ENCODE results near the gene NFAT5. TPM values are rescaled to one million over a fixed set of nuclear protein-coding genes. Genes with fewer than 3 reads are reported as not detected.
"Not testable (repeated sequence)": the region's sequence is repeated elsewhere in the genome, so short reads cannot be mapped to it uniquely, and the experiment has no call there.

Gene NFAT5, protein sequence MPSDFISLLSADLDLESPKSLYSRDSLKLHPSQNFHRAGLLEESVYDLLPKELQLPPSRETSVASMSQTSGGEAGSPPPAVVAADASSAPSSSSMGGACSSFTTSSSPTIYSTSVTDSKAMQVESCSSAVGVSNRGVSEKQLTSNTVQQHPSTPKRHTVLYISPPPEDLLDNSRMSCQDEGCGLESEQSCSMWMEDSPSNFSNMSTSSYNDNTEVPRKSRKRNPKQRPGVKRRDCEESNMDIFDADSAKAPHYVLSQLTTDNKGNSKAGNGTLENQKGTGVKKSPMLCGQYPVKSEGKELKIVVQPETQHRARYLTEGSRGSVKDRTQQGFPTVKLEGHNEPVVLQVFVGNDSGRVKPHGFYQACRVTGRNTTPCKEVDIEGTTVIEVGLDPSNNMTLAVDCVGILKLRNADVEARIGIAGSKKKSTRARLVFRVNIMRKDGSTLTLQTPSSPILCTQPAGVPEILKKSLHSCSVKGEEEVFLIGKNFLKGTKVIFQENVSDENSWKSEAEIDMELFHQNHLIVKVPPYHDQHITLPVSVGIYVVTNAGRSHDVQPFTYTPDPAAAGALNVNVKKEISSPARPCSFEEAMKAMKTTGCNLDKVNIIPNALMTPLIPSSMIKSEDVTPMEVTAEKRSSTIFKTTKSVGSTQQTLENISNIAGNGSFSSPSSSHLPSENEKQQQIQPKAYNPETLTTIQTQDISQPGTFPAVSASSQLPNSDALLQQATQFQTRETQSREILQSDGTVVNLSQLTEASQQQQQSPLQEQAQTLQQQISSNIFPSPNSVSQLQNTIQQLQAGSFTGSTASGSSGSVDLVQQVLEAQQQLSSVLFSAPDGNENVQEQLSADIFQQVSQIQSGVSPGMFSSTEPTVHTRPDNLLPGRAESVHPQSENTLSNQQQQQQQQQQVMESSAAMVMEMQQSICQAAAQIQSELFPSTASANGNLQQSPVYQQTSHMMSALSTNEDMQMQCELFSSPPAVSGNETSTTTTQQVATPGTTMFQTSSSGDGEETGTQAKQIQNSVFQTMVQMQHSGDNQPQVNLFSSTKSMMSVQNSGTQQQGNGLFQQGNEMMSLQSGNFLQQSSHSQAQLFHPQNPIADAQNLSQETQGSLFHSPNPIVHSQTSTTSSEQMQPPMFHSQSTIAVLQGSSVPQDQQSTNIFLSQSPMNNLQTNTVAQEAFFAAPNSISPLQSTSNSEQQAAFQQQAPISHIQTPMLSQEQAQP (N-terminal part only)
- total RNA-seq (2014; rRNA removed; shearing (Covaris generic)): 6.7 and 11.3 TPM in 2 replicates
- 7.0 and 9.2 TPM in 2 replicates for polyA plus RNA-seq (2015; cell fraction: cytosol; rRNA removed)
- polyA plus RNA-seq (2015; cell fraction: nucleus; rRNA removed): 25.7 and 34.2 TPM in 2 replicates

DNA sequence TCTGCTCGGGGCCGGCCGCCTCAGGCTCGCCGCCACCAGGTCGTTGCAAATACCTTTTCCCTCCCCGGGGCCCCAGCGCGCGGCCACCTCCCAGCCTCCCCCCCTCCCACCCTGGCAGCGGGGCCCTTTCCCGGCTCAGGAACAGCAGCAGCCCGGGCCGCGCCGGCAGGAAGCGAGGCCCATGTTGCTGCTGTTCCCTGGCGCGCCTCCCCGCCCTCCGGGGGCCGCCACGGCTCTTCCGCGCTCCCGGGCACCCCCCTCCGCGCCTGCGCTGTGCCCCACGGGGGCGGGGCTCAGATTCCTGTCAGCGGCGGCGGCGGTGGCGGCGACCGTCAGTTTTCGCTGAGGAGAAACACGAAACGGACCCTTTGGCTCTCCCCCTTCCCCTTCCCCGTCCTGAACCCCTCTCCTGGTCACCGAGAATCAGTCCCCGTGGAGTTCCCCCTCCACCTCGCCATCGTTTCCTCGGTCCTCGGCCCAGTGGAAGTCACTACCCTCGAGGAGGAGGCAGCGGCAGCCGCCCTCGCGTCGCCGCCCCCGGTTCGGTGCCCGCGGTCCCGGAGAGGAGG, at the start of gene NFAT5:
Gene NFAT5, plus strand, starts transcription at position 296 of the 569 bp plus-strand sequence. CDS start 336 bp downstream, outside the sequence.
- peak; percentile 77 for DNase-seq (ENCODE audit: low read depth, low spot score)
- in situ Hi-C loops (cut with HindIII; ENCODE audit: low pct_unique_long_range_greater_than_20kb, low sequenced_read_pairs): no loop called here

- in situ Hi-C loops (cut with HindIII; ENCODE audit: low pct_unique_long_range_greater_than_20kb, low sequenced_read_pairs); DNase-seq (ENCODE audit: low read depth, low spot score): not testable (repeated sequence)
These were observed 47.9 kb upstream of the NFAT5 start for GRCh38 chr16:69517914-69518313.

DNA sequence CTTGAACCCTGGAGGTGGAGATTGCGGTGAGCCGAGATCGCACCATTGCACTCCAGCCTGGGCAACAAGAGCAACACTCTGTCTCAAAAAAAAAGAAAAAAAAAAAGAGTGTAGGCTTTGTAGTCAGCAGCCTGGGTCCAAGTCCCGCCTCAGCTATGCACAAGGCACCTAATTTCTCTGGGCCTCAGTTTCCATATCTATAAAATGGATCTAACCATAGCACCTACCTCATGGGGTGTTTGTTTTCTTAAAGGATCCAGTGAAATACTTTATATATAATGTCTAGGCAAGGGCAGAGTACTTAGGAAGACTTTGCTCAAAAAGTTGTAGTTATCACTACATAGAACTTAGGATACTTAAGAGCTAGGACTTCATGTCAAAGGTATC, 45.4 kb upstream of the NFAT5 start:
- DNase-seq (ENCODE audit: low read depth, low spot score): no peak
- in situ Hi-C loops (cut with HindIII; ENCODE audit: low pct_unique_long_range_greater_than_20kb, low sequenced_read_pairs): no loop called here

DNA sequence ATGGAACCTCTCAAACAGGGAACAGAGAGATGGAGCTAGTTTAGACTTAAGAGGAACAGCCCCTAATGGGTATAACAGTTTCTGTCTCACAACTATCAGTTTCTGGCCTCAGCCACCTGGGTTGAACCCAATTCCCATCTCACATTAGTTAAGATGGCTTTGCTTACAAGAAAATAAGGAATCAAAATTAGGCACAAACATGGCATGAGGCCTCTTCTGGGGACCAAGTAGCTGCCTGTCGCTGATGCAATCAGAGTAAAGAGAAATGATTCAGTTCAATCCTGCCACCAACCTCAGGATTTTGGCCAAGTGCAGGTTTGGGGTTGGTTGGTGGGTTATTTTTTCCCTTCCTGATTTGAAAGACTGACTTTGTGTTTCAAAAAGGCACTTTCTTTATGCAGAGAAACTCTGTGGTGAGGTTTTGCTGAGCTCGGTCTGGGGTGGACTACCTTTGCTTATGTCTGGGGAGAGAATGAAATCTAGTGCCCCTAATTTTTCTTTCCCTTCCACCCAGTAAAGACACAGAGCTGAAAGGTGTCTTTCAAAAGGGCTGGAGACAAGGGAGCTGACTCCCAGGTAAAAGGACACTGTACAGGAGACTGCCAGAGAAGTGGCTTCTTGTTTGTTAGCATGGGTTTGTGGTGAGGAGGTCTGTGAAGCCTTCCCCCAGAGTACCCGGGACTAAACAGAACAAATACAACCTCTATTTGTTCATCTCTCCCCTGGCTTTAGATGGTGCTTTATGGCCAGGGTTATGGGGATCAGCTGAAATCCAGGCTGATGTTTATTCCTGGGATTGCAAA, 44.8 kb upstream of the NFAT5 start:
- DNase-seq (ENCODE audit: low read depth, low spot score): peak; percentile 73
- in situ Hi-C loops (cut with HindIII; ENCODE audit: low pct_unique_long_range_greater_than_20kb, low sequenced_read_pairs): no loop called here

GRCh38 chr16:69522041-69522578, 43.7 kb upstream of the NFAT5 start:
- in situ Hi-C loops (cut with HindIII; ENCODE audit: low pct_unique_long_range_greater_than_20kb, low sequenced_read_pairs): no loop called here
- no peak for DNase-seq (ENCODE audit: low read depth, low spot score)

DNA sequence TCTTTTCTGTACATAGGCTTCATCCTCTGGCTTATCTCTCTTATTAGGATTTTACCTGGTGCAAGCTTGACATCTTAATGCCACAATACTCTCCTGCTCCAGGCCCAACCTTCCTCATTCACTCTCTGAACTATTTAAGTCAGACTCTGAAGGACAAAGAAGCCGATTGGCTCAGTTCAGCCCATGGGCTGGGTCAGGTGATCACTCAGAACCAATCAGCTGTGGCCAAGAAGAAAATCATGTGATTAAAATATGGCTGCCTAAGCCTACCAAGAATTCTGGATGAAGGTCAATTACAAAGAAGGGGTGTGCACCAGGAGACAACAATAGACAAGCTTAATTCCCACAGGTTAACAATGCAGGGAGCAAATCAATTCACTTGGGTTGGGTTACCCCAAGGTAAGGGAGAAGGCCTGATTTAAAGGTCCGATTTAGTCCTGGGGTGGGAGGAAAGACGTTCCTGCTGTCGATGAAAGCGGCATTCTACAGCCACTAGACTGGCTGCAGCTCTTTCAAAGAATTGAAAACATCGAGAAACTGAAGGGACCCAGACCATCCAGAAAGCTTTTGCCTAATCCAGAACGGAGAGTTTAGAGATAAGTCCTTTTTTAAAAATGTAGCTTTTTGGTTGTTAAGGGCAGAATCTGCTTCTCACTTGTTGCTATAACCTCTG, 42.9 kb upstream of the NFAT5 start:
- peak; percentile 11 for DNase-seq (ENCODE audit: low read depth, low spot score)
- in situ Hi-C loops (cut with HindIII; ENCODE audit: low pct_unique_long_range_greater_than_20kb, low sequenced_read_pairs): no loop called here

DNA sequence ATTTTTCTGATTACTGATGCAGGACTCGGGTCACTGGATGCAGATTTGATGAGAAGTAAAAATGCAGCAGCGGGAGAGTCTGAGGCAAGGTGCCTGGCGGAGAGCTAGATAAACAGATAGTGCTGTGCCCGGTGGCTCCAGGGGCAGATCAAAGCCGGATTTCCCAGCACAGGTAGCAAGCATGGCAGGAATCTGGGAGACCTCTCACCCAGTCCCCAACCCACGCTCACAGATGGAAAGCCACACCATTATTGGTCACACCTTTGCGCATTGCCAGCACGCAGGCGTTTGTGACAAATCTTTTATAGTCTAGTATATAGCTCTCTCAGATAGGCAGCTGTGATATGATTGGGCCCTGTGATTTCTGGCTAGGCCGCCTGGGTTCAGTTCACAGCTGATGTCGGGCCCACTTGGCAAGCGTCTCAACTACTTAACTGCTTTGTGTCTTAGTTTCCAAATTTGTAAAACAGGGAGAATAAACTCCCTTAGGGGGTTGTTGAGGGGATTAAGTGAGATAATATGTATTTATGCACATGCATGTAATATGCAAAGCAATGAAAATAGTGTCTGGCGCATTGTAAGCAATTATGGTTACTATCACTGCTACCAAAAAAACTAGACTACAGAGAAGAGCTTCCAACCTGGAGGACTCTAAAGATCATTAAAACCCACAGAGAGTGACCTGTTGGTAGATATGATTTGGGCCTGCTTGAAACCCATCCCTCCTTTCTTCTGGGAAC, 42.0 kb upstream of the NFAT5 start:
- DNase-seq (ENCODE audit: low read depth, low spot score): no peak

DNA sequence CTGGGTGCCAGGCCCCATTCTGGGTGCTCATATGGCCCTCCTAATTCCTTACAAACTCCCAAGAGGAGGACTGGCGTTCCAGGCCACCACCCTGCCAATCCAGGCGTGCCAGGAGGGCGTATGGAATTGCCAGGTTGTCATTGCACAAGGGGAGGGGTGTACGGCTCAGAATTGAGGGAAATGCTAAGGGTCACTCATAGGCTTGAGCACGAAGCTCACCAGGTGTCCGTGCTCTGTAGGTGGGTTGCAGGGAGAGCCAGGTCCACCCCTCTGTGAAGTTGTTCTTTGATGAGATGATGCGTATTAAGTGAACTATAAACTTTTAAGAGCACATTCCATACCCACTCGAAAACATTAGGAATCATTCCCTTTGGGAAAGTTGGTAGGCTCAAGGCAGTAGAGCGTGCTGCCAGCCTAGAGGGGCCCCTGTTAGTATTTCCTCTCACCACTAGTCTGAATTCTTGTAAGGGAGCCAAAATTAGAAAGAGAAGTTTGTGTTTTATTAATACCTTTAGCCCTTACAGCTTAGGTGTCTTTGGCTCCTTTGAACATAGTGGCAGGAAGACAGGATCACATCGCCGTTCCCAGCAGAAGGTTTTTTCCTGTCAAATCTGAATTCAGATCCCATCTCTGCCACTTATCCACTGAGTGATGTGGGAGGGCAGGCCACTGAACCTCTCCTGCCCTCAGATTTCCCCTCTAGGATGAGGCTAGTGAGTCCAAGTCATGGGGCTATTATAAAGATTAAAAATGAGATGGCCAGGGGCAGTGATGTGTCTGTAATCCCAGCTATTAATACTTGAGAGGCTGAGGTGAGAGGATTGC, 38.7 kb upstream of the NFAT5 start:
- in situ Hi-C loops (cut with HindIII; ENCODE audit: low pct_unique_long_range_greater_than_20kb, low sequenced_read_pairs): no loop called here
- no peak for DNase-seq (ENCODE audit: low read depth, low spot score)

More for the DNA sequence above, 42.0 kb upstream of the NFAT5 start:
- in situ Hi-C loops (cut with HindIII; ENCODE audit: low pct_unique_long_range_greater_than_20kb, low sequenced_read_pairs): no loop called here

GRCh38 chr16:69531988-69532387, 33.8 kb upstream of the NFAT5 start:
- no peak for DNase-seq (ENCODE audit: low read depth, low spot score)
- in situ Hi-C loops (cut with HindIII; ENCODE audit: low pct_unique_long_range_greater_than_20kb, low sequenced_read_pairs): no loop called here

- in situ Hi-C loops (cut with HindIII; ENCODE audit: low pct_unique_long_range_greater_than_20kb, low sequenced_read_pairs): no loop called here
- peak; percentile 54 for DNase-seq (ENCODE audit: low read depth, low spot score)
These were observed 32.9 kb upstream of the NFAT5 start for GRCh38 chr16:69532641-69533455.

- in situ Hi-C loops (cut with HindIII; ENCODE audit: low pct_unique_long_range_greater_than_20kb, low sequenced_read_pairs): no loop called here
- no peak for DNase-seq (ENCODE audit: low read depth, low spot score)
These were observed 31.0 kb upstream of the NFAT5 start for GRCh38 chr16:69534720-69535119.

DNA sequence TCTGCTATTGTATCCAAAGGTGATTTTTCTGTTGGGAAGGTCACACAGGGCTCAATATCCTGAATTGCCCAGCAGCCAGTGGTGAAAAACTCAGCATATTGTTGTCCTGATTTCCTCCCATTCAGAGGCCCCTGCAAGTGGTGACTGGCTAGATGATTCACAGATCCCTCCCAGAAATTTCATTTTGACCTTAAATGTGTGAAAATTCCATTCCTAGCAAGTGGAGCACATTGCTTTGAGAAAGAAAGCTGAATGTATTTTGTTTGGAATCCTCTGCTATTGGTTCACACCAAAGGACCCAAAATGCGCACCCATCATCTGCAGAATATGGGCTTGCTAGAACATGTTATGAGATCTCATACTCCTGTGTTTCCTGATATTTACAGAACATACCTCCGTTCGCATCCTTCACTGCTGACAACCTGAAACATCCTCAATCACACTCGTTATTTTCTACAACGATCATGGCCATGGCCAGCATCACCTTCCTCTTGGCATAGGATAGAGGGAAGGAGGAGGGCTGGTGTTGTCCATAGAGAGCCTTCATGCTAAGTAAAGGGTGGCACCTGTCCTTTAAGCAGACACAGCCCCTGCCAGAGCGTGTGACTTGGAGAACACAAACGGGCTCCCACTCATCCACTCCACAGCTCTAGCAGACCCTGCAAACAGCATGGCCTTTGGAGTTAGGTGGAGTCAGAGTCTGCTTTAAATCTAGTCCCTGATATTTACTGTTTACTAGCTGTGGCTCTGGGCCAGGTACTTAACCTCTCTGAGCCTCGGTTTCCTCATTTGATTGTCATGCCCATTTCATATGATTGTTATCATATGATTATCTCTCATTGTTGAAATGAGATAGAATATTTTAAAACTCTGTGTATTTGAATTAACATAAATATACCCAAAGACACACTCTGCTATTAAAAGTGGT, 30.4 kb upstream of the NFAT5 start:
- no peak for DNase-seq (ENCODE audit: low read depth, low spot score)
- in situ Hi-C loops (cut with HindIII; ENCODE audit: low pct_unique_long_range_greater_than_20kb, low sequenced_read_pairs): no loop called here

DNA sequence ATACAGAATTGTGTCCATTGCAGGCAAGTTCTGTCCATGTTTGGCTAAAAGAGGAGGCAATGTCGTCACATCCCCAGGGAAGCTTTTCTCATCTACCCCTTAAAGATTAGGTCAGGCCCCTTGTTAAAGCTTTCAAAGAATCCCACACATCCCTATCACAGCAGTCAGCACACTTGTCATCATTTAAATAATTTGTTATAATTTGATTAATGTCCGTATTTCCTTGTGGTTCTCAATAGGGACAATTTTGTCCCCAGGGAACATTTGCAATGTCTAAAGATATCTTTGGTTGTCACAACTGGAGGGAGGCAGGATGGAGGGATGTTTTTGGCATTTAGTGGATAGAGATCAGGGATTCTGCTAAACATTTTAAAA, 28.1 kb upstream of the NFAT5 start:
- DNase-seq (ENCODE audit: low read depth, low spot score): no peak
- in situ Hi-C loops (cut with HindIII; ENCODE audit: low pct_unique_long_range_greater_than_20kb, low sequenced_read_pairs): no loop called here

All from SK-MEL-5 (cell line).